K562 (cell line): ENCODE results near the gene MMP17.

Source experiments
- HEY1 ChIP-seq: fragments of 250-450 bp; sonication (Bioruptor Pico); IDR thresholded peaks from 2 replicates; pipeline ENCODE4 v1.5.0; 2020; ENCODE audit warnings: mild to moderate bottlenecking, moderate library complexity, borderline replicate concordance
- IRF2 ChIP-seq: sonication (generic); formaldehyde crosslinking; IDR thresholded peaks from 2 replicates; pipeline ENCODE4 v1.8.1; 2022; ENCODE audit warnings: mild to moderate bottlenecking, missing genetic modification reagents
- POLR2A ChIP-seq: fragments of 450-650 bp; conservative IDR thresholded peaks from 2 replicates; pipeline ENCODE4 v1.6.1; 2016
- SMARCC2 ChIP-seq: fragments of 450-650 bp; IDR thresholded peaks from 2 replicates; pipeline ENCODE4 v1.6.1; 2017; ENCODE audit warnings: antibody characterized with exemption, moderate library complexity, mild to moderate bottlenecking, low read depth
- SMC3 ChIP-seq: conservative IDR thresholded peaks from 2 replicates; pipeline ENCODE4 v1.6.1; 2011; ENCODE audit warnings: low read depth, low read length, improper control_type of control experiment; ENCODE audit not compliant: insufficient read depth
- SREBF2 ChIP-seq: sonication (generic); formaldehyde crosslinking; IDR thresholded peaks from 2 replicates; pipeline ENCODE4 v1.4.0; 2020; ENCODE audit warnings: mild to moderate bottlenecking, missing genetic modification reagents
- ZKSCAN1 ChIP-seq: fragments of 150-350 bp; IDR thresholded peaks from 2 replicates; pipeline ENCODE4 v1.6.1; 2016; ENCODE audit warnings: low read depth, low read length
- ZNF785 ChIP-seq: fragments of 250-450 bp; sonication (Bioruptor Pico); IDR thresholded peaks from 2 replicates; pipeline ENCODE4 v1.4.0; 2020; ENCODE audit warnings: mild to moderate bottlenecking
- TF ChIP-seq, protein P1 (sequence below): IDR thresholded peaks from 3 replicates; pipeline ENCODE4 v1.6.1; 2011; ENCODE audit warnings: borderline replicate concordance, mild to moderate bottlenecking; ENCODE audit not compliant: insufficient read length, insufficient read depth

DNA sequence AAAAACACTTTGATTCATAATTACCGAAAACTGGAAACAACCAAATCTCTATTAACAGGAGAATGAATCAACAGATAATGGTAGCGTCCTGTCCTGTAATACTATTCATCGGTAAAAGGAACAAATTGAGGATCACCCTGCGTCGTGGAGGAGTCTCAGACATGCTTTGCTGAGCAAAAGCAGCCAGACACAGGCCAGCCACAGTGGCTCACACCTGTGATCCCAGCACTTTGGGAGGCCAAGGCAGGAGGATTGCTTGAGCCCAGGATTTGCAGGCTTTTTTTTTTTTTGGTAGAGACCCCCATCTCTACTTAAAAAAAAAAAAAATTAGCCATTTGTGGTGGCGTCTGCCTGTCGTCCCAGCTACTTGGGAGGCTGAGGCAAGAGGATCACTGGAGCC, 34.1 kb upstream of the MMP17 start:
- TF ChIP-seq ZNF785 (no peak), ZKSCAN1 (no peak), SREBF2 (CRISPR knock-in tag) (no peak), IRF2 (CRISPR knock-in tag) (no peak), SMARCC2 (no peak), POLR2A (no peak), SMC3 (no peak), HEY1 (CRISPR knock-in tag) (no peak)
- TF ChIP-seq, protein P1, sequence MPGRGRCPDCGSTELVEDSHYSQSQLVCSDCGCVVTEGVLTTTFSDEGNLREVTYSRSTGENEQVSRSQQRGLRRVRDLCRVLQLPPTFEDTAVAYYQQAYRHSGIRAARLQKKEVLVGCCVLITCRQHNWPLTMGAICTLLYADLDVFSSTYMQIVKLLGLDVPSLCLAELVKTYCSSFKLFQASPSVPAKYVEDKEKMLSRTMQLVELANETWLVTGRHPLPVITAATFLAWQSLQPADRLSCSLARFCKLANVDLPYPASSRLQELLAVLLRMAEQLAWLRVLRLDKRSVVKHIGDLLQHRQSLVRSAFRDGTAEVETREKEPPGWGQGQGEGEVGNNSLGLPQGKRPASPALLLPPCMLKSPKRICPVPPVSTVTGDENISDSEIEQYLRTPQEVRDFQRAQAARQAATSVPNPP, result no peak
